ENCODE data around the gene OR6B3.

Gene OR6B3

DNA sequence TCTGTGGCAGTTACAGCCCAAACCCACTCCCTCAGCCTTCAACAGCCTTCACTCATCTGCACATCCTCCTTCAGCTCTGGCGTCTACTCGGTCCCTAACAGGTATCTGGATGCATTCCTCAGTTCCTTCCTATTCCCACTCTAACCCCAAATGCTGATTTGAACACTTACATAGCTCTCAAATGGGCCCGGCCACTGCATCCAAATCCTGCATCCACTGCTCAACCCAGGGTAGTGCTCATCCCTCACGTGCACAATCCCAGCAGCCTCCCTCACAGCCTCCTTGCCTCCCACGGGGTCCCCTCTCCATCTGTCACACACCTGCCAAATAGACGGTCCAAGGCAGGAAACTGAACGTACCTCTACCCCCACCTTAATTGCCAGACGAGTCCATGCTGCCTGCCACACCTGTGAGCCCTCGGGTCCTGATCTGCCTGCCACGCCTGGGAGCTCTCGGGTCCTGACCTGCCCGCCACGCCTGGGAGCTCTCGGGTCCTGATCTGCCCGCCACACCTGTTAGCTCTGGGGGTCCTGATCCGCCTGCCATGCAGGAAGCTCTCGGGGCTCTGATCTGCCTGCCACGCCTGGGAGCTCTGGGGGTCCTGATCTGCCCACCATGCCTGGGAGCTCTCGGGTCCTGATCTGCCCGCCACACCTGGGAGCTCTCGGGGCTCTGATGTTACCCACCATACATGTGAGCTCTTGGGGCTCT lies 9.9 kb downstream of the OR6B3 start:
- no peak for DNase-seq (ENCODE audit: low read depth)

DNA sequence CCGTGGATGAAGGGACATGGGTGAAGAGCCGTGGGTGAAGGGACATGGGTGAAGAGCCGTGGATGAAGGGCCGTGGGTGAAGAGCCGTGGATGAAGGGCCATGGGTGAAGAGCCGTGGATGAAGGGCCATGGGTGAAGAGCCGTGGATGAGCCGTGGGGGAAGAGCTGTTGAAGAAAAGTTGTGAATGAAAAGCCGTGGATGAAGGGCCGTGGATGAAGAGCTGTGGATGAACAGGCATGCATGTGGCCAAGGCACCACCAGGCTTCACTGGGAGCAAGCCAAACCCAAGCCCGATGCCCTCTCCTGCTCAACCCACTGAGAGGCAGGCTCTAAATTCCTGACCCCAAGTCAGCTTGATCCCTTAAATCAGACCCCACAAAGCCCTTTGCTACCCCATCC lies 10.6 kb downstream of the OR6B3 start:
- no peak for DNase-seq (ENCODE audit: low read depth)

DNA sequence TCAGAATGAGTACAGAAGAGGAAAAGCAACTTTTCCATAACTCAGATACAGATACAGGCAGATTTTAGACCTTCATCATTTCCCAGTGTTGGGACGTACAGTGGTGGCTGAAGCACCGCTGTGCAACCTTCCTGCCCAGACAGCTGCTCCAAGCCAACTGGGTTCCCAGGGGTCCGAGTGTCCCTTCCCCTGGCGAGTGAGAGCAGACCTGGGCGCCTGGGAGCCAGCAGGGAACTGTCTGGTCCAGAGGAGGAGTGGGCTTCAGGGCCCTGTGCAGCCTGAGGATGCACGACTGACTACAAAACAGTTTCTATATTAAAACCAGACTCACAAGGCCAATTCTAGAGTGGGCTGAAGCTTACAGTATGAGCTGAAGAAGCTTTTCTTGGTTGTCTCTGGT lies 12.0 kb downstream of the OR6B3 start:
- DNase-seq (ENCODE audit: low read depth): no peak

DNA sequence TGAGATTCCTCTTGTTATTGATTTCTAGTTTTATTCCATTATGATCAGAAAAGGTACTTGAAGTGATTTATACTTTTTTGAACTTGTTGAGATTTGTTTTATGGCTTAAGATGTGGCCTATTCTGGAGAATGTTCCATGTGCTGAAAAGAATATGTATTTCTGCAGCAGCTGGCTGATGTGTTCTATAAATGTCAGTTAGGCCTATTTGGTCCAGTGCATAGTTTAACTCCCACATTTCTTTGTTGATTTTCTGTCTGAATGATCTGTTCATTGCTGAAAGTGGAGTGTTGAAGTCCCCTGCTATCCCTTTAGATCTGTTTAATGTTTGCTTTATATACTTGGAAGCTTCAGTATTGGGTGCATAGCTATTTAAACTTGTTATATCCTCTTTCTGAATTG lies 16.0 kb downstream of the OR6B3 start:
- DNase-seq (ENCODE audit: low read depth): no peak

DNA sequence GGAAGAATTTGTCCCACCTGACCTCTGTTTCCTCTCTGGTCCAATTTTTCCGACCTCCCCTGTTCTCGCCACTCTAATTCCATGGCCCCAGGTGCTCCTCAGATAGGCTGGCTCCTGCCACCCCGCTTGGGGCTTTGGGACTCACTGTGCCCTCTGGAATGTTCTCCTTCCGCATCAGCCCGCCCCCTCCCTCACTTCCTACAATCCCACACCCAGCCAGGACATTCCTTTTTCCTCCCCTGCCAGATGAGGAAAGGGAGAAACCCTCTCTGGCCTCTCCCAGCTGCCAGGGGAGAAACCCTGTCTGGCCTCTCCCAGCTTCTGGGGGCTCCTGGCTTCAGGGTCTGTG lies 20.0 kb downstream of the OR6B3 start:
- DNase-seq (ENCODE audit: low read depth): no peak

DNA sequence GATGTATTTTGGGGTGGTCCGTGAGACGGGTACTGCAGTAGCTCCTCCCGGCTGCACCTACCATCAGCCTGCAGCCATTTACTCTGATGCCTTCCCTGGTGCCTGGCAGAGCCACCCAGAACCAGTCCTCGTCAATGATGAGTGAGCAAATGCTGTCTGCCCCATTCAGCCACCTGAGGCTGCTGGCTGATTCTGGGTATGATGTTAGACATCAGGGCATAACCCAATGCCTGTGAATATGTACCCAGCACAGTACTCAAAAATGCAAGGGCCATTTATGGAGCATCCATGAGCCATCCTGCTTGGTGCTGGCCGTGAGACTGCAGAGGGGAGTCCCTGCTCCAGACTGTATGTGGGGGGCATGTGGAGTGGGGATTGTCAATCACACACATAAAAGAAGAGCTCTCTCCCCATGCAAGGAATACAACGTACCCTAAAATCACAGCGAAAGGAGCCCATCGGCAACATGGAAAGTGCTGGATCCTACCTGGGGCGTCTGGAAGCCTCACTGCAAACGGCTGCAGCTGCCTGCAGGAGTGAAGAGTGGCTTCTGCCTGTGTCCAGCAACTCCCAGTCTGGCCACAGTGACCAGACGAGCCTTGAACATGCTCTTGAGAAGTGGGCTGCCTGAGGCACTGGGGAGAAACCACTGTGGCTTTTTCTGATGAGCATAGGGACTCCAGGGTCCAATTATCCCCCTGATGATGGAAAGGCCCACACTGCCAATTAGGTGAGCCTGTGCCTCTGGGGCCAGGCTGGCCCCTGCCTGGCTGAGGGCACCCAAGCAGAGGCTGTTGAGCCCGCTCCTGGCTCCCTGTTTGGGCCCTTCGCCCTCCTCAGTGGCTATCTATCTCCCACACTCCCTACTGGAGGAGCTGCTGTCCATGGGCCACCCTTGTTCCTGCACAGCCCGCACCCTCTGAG lies 20.7 kb downstream of the OR6B3 start:
- no peak for DNase-seq (ENCODE audit: low read depth)

DNA sequence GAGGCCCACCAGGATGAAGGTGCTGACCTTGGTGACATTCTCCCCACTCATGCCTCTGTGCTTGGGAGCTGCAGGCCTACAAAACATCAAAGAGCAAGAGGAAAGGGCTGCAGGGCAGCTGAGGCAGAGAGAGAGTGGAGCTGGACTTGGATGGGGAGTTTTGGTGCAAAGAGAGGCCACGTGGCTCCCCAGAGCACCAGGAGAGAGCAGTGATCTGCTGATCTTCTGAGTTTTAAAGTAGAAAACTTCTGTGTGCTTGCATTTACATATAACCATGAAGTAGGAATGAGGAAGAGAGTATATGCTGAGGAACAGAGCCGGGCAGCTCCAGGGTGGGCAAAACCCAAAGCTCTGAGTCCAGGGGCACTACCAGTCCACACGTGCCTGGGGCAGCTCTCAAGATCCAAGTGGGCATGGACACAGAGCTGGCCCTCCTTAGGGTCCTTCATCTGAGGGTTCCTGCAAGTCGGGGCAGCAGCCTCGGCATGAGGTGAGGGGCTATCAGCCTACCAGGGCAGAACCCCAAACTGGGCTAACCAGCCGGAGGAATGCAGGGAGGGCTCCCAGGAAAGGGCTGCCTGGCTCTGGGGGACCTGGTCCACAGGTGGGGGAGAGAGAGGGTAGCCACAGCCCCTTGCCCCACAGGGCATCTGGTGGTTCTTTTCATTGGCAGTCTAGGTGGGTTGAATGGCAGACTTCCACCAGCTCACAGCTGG lies 22.8 kb downstream of the OR6B3 start, which contains the start of gene OR6B2:
TSS of gene OR6B2 (minus strand) at position 51 of the 716 bp plus-strand sequence. CDS start at position 51, 0 bp downstream.
- no peak for DNase-seq (ENCODE audit: low read depth)

DNA sequence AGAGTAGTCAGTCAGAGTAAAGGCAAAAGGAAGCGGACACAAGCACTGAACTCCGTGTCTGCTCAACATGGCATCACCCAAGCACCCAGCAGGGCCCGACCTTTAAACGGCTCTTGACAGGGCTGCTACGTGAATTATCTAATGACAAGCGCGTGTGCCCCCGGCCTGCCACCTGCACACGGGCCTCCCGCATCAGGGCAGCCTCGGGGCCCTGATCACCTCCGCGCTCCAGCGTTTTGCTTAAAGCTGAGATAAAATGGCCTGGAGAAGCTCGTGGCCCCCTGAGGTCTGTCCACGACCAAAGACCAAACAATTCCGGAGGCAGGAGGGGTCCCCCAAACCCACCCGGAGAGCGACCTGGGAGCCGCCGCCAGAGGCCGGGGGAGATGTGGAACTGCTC lies 28.6 kb downstream of the OR6B3 start:
- no peak for DNase-seq (ENCODE audit: low read depth)

DNA sequence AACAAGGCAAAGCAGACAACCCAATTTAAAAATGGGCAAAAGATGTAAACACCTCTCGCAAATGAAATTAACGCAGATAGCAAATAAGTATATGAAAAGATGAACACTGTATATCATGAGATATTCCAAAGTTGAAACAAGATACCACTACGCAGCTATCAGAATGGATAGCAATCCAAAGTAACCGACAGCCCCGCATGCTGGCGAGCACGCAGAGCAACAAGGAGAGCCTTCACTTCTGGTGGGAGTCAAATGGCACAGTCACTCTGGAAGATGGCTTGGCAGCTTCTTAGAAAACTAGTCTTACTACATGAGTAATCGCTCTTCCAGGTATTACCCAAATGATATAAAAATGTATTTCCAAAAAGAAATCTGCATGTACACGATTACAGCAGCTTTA lies 29.5 kb downstream of the OR6B3 start:
- no peak for DNase-seq (ENCODE audit: low read depth)

DNA sequence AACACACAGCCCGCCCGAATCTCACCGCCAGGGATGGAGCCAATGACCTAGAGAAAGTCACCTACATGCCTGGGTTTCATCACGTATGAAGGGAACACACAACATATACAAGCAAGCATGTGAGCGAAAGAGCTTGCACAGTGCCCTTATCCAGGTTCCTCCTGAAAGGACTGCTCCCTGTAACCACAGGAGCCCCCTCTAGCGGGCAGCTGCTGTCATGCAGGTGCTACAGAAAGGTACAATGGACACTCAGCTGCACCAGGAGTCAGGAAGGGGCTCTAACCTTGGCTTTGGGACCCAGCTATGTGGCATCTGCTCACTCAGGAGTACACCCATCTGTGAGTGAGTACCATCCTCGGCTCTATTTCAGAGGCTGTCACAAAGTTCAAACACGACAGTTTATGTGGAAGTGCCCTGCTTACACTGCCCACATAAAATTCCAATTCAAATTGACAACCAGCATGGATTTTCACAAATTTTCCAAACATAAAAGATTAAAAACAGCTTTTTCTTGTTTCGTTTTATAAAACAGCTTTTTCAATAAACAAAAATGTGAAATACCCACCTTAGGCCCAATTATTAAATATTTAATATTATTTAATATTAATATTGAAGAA lies 31.7 kb downstream of the OR6B3 start:
- peak; percentile 34 for DNase-seq (ENCODE audit: low read depth)

DNA sequence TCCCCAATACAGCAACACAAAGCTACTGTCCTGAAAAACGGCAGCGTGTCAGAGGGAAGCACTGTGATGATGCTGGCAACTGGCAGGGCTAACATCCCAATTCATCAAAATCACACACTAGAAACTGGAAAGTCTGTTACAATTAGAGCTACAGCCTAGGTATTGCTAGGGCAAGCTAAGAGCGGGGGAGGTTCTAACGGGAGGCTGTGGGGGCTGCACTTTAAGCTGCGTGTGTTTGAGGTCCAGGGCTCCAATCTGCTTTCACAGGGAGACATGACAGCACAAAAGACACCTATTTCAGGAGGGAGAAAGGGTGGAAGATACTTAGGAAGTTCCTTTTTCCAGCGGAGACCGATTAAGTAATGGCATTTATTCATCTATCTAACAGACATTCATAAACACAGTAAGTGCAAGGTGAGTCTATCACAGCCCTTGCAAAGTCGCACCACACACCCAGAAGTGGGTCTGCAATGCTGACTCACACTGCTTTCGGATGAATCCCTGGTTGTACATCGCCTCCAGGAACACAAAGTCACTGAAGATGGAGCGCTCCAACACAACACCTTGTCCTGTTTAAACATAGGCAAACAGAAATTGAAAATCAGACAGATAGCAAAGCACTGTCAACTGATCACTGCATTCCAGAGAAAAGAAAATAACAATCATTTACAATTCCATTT lies 35.1 kb downstream of the OR6B3 start:
- no peak for DNase-seq (ENCODE audit: low read depth)

DNA sequence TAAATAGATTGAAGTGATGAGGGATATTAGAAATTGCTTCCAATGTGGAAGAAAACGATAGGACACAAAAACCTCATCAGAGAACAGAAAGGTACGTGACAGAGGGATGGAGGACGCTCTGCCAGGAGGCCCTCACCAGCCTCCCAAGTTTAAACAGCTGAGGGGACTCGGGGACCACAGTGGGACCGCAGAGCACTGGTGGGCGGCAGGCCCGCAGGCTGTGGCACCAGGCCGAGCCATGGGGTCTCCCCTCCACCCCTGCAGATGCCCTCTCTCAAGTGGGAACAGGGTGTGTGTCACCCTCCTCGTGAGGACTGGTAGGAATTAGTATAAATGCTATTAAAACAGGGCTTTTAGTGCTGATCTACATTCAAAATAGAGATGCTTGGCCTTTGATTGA lies 39.0 kb downstream of the OR6B3 start:
- DNase-seq (ENCODE audit: low read depth): no peak

DNA sequence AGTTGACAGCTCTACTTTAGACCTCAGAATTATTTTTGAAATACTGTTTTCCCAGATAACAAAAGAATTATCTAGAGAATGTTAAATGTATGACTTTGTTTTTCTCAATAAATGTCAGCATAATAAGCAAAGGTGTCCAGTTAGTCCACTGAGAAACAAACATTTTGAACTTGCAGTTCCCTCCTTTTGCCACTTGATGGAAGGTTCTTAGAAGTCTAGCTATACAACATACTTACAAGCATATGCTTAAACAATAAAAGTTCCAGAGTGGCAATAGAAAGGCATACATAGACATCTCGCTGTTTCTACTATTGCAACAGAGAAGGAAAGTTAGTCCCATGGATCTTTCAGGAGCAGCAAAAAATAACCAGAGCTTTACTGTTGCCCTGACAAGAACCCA lies 40.0 kb downstream of the OR6B3 start:
- DNase-seq (ENCODE audit: low read depth): no peak

DNA sequence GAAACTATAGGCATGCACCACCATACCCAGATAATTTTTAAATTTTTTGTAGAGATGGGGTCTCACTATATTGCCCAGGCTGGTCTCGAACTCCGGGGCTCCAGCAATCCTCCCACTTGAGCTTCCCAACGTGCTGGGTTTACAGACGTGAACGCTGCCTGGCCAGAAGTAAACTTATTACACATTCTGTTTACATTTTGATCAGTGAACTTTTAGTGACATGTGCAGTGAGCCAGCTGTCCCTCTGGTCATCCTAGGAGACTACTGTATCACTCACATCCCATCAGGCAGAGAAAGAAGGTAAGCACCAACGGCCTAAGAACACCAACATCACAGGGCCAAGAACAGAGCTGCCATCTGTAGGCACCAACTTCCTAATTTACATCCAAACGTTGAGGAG lies 50.3 kb downstream of the OR6B3 start:
- DNase-seq (ENCODE audit: low read depth): no peak

DNA sequence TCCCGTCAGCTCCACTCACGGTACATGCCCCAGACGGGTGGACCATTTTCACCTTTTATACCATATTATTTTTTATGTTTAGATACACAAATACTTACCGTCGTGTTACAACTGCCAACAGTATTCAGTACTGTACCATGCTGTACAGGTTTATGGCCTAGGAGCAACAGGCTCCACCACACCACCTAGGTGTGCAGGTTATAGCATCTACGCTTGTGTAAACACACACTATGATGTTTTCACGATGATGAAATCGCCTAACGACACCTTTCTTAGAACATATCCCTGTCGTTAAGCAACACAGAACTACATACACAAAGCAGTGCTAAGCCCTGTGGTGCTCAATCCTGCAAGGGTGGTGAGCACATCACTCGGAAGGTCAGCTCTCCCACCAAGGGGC lies 52.6 kb downstream of the OR6B3 start:
- DNase-seq (ENCODE audit: low read depth): no peak

DNA sequence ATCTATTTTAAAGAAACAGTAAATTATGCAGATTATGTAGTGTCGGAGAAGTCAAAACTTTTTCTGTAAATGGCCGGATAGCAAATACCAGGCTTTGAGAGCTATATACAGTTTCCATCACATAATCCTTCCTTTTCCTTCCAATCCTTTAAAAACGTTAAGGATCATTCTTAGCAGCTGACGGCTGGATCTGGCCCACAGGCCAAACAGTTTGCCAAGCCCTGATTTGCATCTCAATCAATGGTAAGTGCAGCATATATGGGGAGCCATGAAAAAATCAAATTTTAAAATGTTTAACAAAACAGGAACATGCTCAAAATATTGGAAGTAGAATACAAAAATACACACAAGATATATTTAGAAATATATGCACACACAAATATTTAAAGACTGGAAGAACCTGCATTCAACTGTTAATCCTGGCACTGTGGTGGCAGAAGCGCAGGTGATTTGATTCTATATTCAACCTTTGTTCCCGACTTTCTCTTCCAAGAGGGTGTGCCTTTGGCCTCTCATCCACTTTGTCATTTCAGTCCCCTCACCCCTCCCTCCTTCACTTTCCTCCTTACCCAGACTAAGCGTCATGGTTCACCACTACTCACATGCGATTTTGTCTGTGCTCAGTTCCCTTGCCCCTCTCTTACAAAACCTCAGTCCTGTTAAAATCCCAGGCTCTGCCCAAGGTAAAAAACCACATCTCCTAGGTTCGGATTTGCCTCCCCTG lies 55.5 kb downstream of the OR6B3 start:
- no peak for DNase-seq (ENCODE audit: low read depth)

All from activated T-helper 9 cell treated with anti-CD3 and anti-CD28 coated beads, Interleukin-2, amount 50 U/mL, for 16 hours (primary cell).